Measurements from ENCODE around the gene DDAH2.
A peak's percentile ranks its signal among the peaks of the same experiment; 100 is the strongest.

DDAH2 gene
- total RNA-seq: 5.7 to 8.2 (median 6.0) reads per million in 3 donors

GRCh38 chr6:31728767-31729514 is at the start of gene DDAH2:
DDAH2 (minus strand) TSS chr6:31729299; CDS start chr6:31729161, 138 bp downstream.
- peak within 1 kb of the TSS; percentile 72 for H3K4me3 ChIP-seq (ENCODE audit: insufficient read depth, low read depth, low read length, poor library complexity, severe bottlenecking)
- H3K27ac ChIP-seq (ENCODE audit: insufficient read depth, low read length, poor library complexity, severe bottlenecking): peak within 1 kb of the TSS; percentile 67
- no peaks in the 10 kb centered on the region for H3K9me3 ChIP-seq (ENCODE audit: control insufficient read depth, low read length)
- peaks cover 21% of the 10 kb centered on the region for H3K36me3 ChIP-seq (ENCODE audit: control insufficient read depth, insufficient read depth, low read length)
- H3K4me1 ChIP-seq (ENCODE audit: control insufficient read depth, insufficient read depth, low read length, poor library complexity, severe bottlenecking): peaks cover 20% of the 10 kb centered on the region
- H3K27me3 ChIP-seq (replicated peaks; ENCODE audit: control insufficient read depth, insufficient read depth, low read length, poor library complexity, severe bottlenecking): no peaks in the 10 kb centered on the region
- DNase-seq: no peak

GRCh38 chr6:31778193-31778592 is 49.1 kb upstream of the DDAH2 start:
- H3K27ac ChIP-seq (ENCODE audit: insufficient read depth, low read length, poor library complexity, severe bottlenecking): no peak overlapping the region

GRCh38 chr6:31777667-31778050 is 48.6 kb upstream of the DDAH2 start:
- no peaks in the 10 kb centered on the region for H3K27me3 ChIP-seq (replicated peaks; ENCODE audit: control insufficient read depth, insufficient read depth, low read length, poor library complexity, severe bottlenecking)
- no peaks in the 10 kb centered on the region for H3K9me3 ChIP-seq (ENCODE audit: control insufficient read depth, low read length)
- H3K27ac ChIP-seq (ENCODE audit: insufficient read depth, low read length, poor library complexity, severe bottlenecking): peak overlapping the region; percentile 15
- peaks cover 30% of the 10 kb centered on the region for H3K4me1 ChIP-seq (ENCODE audit: control insufficient read depth, insufficient read depth, low read length, poor library complexity, severe bottlenecking)
- DNase-seq: no peak
- peaks cover 39% of the 10 kb centered on the region for H3K36me3 ChIP-seq (ENCODE audit: control insufficient read depth, insufficient read depth, low read length)
- H3K4me3 ChIP-seq (ENCODE audit: insufficient read depth, low read depth, low read length, poor library complexity, severe bottlenecking): no peak overlapping the region

More at GRCh38 chr6:31778193-31778592, 49.1 kb upstream of the DDAH2 start:
- Histone ChIP-seq H3K27me3 (replicated peaks; ENCODE audit: control insufficient read depth, insufficient read depth, low read length, poor library complexity, severe bottlenecking) (no peaks in the 10 kb centered on the region), H3K36me3 (ENCODE audit: control insufficient read depth, insufficient read depth, low read length) (peaks cover 44% of the 10 kb centered on the region), H3K4me1 (ENCODE audit: control insufficient read depth, insufficient read depth, low read length, poor library complexity, severe bottlenecking) (peaks cover 24% of the 10 kb centered on the region), H3K9me3 (ENCODE audit: control insufficient read depth, low read length) (no peaks in the 10 kb centered on the region), H3K4me3 (ENCODE audit: insufficient read depth, low read depth, low read length, poor library complexity, severe bottlenecking) (no peak overlapping the region)
- DNase-seq: no peak

GRCh38 chr6:31776989-31777666 is 48.0 kb upstream of the DDAH2 start, which contains the start of gene VWA7:
VWA7 (minus strand) TSS chr6:31777328; CDS start chr6:31776779, 549 bp downstream.
- peak within 1 kb of the TSS; percentile 24 for H3K4me3 ChIP-seq (ENCODE audit: insufficient read depth, low read depth, low read length, poor library complexity, severe bottlenecking)
- peaks cover 32% of the 10 kb centered on the region for H3K4me1 ChIP-seq (ENCODE audit: control insufficient read depth, insufficient read depth, low read length, poor library complexity, severe bottlenecking)
- H3K27me3 ChIP-seq (replicated peaks; ENCODE audit: control insufficient read depth, insufficient read depth, low read length, poor library complexity, severe bottlenecking): no peaks in the 10 kb centered on the region
- H3K9me3 ChIP-seq (ENCODE audit: control insufficient read depth, low read length): no peaks in the 10 kb centered on the region
- peak within 1 kb of the TSS; percentile 15 for H3K27ac ChIP-seq (ENCODE audit: insufficient read depth, low read length, poor library complexity, severe bottlenecking)
- H3K36me3 ChIP-seq (ENCODE audit: control insufficient read depth, insufficient read depth, low read length): peaks cover 33% of the 10 kb centered on the region
- DNase-seq: peak; percentile 52 to 58 (median 56)

- peak overlapping the region; percentile 24 for H3K4me3 ChIP-seq (ENCODE audit: insufficient read depth, low read depth, low read length, poor library complexity, severe bottlenecking)
- no peaks in the 10 kb centered on the region for H3K9me3 ChIP-seq (ENCODE audit: control insufficient read depth, low read length)
- peaks cover 37% of the 10 kb centered on the region for H3K4me1 ChIP-seq (ENCODE audit: control insufficient read depth, insufficient read depth, low read length, poor library complexity, severe bottlenecking)
- H3K36me3 ChIP-seq (ENCODE audit: control insufficient read depth, insufficient read depth, low read length): peaks cover 29% of the 10 kb centered on the region
- peak overlapping the region; percentile 7 for H3K27ac ChIP-seq (ENCODE audit: insufficient read depth, low read length, poor library complexity, severe bottlenecking)
- DNase-seq: no peak
- no peaks in the 10 kb centered on the region for H3K27me3 ChIP-seq (replicated peaks; ENCODE audit: control insufficient read depth, insufficient read depth, low read length, poor library complexity, severe bottlenecking)
Observed at GRCh38 chr6:31776485-31776988, 47.4 kb upstream of the DDAH2 start.

- H3K36me3 ChIP-seq (ENCODE audit: control insufficient read depth, insufficient read depth, low read length): peaks cover 22% of the 10 kb centered on the region
- no peaks in the 10 kb centered on the region for H3K27me3 ChIP-seq (replicated peaks; ENCODE audit: control insufficient read depth, insufficient read depth, low read length, poor library complexity, severe bottlenecking)
- peak overlapping the region; percentile 7 for H3K27ac ChIP-seq (ENCODE audit: insufficient read depth, low read length, poor library complexity, severe bottlenecking)
- H3K4me1 ChIP-seq (ENCODE audit: control insufficient read depth, insufficient read depth, low read length, poor library complexity, severe bottlenecking): peaks cover 37% of the 10 kb centered on the region
- H3K9me3 ChIP-seq (ENCODE audit: control insufficient read depth, low read length): no peaks in the 10 kb centered on the region
- no peak overlapping the region for H3K4me3 ChIP-seq (ENCODE audit: insufficient read depth, low read depth, low read length, poor library complexity, severe bottlenecking)
- DNase-seq: no peak
Observed at GRCh38 chr6:31775633-31776484, 46.8 kb upstream of the DDAH2 start.

- Histone ChIP-seq H3K27ac (ENCODE audit: insufficient read depth, low read length, poor library complexity, severe bottlenecking) (no peak overlapping the region), H3K4me3 (ENCODE audit: insufficient read depth, low read depth, low read length, poor library complexity, severe bottlenecking) (no peak overlapping the region), H3K9me3 (ENCODE audit: control insufficient read depth, low read length) (no peaks in the 10 kb centered on the region), H3K4me1 (ENCODE audit: control insufficient read depth, insufficient read depth, low read length, poor library complexity, severe bottlenecking) (peaks cover 37% of the 10 kb centered on the region), H3K27me3 (replicated peaks; ENCODE audit: control insufficient read depth, insufficient read depth, low read length, poor library complexity, severe bottlenecking) (no peaks in the 10 kb centered on the region), H3K36me3 (ENCODE audit: control insufficient read depth, insufficient read depth, low read length) (peaks cover 16% of the 10 kb centered on the region)
- DNase-seq: no peak
Observed at GRCh38 chr6:31775184-31775583, 46.1 kb upstream of the DDAH2 start.

GRCh38 chr6:31771992-31772358 is 42.9 kb upstream of the DDAH2 start:
- Histone ChIP-seq H3K36me3 (ENCODE audit: control insufficient read depth, insufficient read depth, low read length) (no peaks in the 10 kb centered on the region), H3K9me3 (ENCODE audit: control insufficient read depth, low read length) (no peaks in the 10 kb centered on the region), H3K4me1 (ENCODE audit: control insufficient read depth, insufficient read depth, low read length, poor library complexity, severe bottlenecking) (peaks cover 28% of the 10 kb centered on the region), H3K27me3 (replicated peaks; ENCODE audit: control insufficient read depth, insufficient read depth, low read length, poor library complexity, severe bottlenecking) (no peaks in the 10 kb centered on the region), H3K27ac (ENCODE audit: insufficient read depth, low read length, poor library complexity, severe bottlenecking) (no peak overlapping the region), H3K4me3 (ENCODE audit: insufficient read depth, low read depth, low read length, poor library complexity, severe bottlenecking) (no peak overlapping the region)
- no peak for DNase-seq

GRCh38 chr6:31770860-31771259 is 41.8 kb upstream of the DDAH2 start:
- Histone ChIP-seq H3K4me3 (ENCODE audit: insufficient read depth, low read depth, low read length, poor library complexity, severe bottlenecking) (no peak overlapping the region), H3K4me1 (ENCODE audit: control insufficient read depth, insufficient read depth, low read length, poor library complexity, severe bottlenecking) (peaks cover 16% of the 10 kb centered on the region), H3K9me3 (ENCODE audit: control insufficient read depth, low read length) (no peaks in the 10 kb centered on the region), H3K27me3 (replicated peaks; ENCODE audit: control insufficient read depth, insufficient read depth, low read length, poor library complexity, severe bottlenecking) (no peaks in the 10 kb centered on the region), H3K27ac (ENCODE audit: insufficient read depth, low read length, poor library complexity, severe bottlenecking) (no peak overlapping the region), H3K36me3 (ENCODE audit: control insufficient read depth, insufficient read depth, low read length) (no peaks in the 10 kb centered on the region)
- DNase-seq: no peak
